DND-41 (cell line): Measurements from ENCODE around the gene ANKRD6.

Experiments
- ATAC-seq: fragments of 200-7000 bp; cut with Tn5 transposase; 3 replicates; pipeline ENCODE4 v1.9.1; 2021; ENCODE audit warnings: low read depth; ENCODE audit not compliant: insufficient read depth
- DNase-seq: peaks from one replicate; pipeline ENCODE4 v3.0.0-alpha.2; 2020
- H2AFZ ChIP-seq: 2 replicates; pipeline ENCODE4 v1.6.0; 2012; ENCODE audit warnings: low read depth, low read length
- H3K27ac ChIP-seq: 2 replicates; pipeline ENCODE4 v1.5.1; 2012; ENCODE audit warnings: low read length, inconsistent platforms
- H3K27me3 ChIP-seq: fragments of 200-600 bp; sonication (generic); 2 replicates; pipeline ENCODE4 v1.6.0; 2012; ENCODE audit warnings: low read length, mild to moderate bottlenecking, inconsistent platforms; ENCODE audit not compliant: insufficient read depth, poor library complexity
- H3K36me3 ChIP-seq: 2 replicates; pipeline ENCODE4 v1.5.1; 2012; ENCODE audit warnings: low read length, inconsistent platforms; ENCODE audit not compliant: insufficient read depth
- H3K4me1 ChIP-seq: 2 replicates; pipeline ENCODE4 v1.5.1; 2012; ENCODE audit warnings: mild to moderate bottlenecking, low read length; ENCODE audit not compliant: insufficient read depth
- H3K4me2 ChIP-seq: 2 replicates; pipeline ENCODE4 v1.6.0; 2012; ENCODE audit warnings: mild to moderate bottlenecking, moderate library complexity, low read length, inconsistent platforms; ENCODE audit not compliant: insufficient read depth
- H3K4me3 ChIP-seq, 2 experiments: fragments of 200-600 bp in 1 of 2; shearing (Covaris generic) in 1 of 2; 2 replicates each; pipeline ENCODE4 v1.5.1; 2012 to 2016; ENCODE audit warnings: inconsistent platforms in 2 of 2, low read length in 2 of 2, mild to moderate bottlenecking in 2 of 2, low read depth in 1 of 2, moderate library complexity in 1 of 2
- H3K79me2 ChIP-seq: 2 replicates; pipeline ENCODE4 v1.6.0; 2012; ENCODE audit warnings: low read length, inconsistent platforms; ENCODE audit not compliant: insufficient read depth
- H3K9ac ChIP-seq: 2 replicates; pipeline ENCODE4 v1.6.0; 2012; ENCODE audit warnings: low read depth, mild to moderate bottlenecking, inconsistent platforms, low read length, moderate library complexity
- H3K9me3 ChIP-seq: 2 replicates; pipeline ENCODE4 v1.5.1; 2012; ENCODE audit warnings: low read length, moderate library complexity, mild to moderate bottlenecking, inconsistent platforms; ENCODE audit not compliant: insufficient read depth, severe bottlenecking
- H4K20me1 ChIP-seq: 2 replicates; pipeline ENCODE4 v1.6.0; 2012; ENCODE audit warnings: low read length; ENCODE audit not compliant: insufficient read depth
- EZH2 ChIP-seq: IDR thresholded peaks from 3 replicates; pipeline ENCODE4 v1.6.1; 2012; ENCODE audit warnings: borderline replicate concordance, low read depth, mild to moderate bottlenecking, moderate library complexity, low read length, inconsistent platforms; ENCODE audit not compliant: severe bottlenecking
- TF ChIP-seq, protein P1 (sequence below): IDR thresholded peaks from 2 replicates; pipeline ENCODE4 v1.5.1; 2012; ENCODE audit warnings: borderline replicate concordance, low read length, moderate library complexity, mild to moderate bottlenecking; ENCODE audit not compliant: poor library complexity, severe bottlenecking; ENCODE audit errors: extremely low read depth

ANKRD6 gene

DNA sequence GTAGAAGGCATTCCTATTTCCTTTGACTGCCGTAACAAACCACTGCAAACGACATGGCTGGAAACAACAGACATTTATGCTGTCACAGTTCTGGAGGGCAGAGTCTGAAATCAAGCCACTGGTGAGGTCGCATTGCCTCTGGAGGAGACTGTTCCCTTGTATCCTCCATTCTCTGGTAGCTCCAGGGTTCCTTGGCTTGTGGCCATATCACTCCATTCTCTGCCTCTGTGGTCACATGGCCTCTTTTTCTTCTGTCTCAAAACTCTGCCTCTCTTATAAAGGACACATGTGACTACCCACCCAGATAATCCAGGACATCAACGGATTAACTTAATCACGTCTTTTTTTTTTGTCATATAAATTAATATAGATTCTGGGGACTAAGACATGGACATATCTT lies 121.2 kb downstream of the ANKRD6 start:
- TF ChIP-seq EZH2 = no peak
- TF ChIP-seq, protein P1, sequence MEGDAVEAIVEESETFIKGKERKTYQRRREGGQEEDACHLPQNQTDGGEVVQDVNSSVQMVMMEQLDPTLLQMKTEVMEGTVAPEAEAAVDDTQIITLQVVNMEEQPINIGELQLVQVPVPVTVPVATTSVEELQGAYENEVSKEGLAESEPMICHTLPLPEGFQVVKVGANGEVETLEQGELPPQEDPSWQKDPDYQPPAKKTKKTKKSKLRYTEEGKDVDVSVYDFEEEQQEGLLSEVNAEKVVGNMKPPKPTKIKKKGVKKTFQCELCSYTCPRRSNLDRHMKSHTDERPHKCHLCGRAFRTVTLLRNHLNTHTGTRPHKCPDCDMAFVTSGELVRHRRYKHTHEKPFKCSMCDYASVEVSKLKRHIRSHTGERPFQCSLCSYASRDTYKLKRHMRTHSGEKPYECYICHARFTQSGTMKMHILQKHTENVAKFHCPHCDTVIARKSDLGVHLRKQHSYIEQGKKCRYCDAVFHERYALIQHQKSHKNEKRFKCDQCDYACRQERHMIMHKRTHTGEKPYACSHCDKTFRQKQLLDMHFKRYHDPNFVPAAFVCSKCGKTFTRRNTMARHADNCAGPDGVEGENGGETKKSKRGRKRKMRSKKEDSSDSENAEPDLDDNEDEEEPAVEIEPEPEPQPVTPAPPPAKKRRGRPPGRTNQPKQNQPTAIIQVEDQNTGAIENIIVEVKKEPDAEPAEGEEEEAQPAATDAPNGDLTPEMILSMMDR = no peak
- peaks cover 10% of the 10 kb centered on the region for H3K27me3 ChIP-seq
- H2AFZ ChIP-seq = no peak overlapping the region
- H3K9me3 ChIP-seq = no peaks in the 10 kb centered on the region
- no peak overlapping the region for H3K9ac ChIP-seq
- H3K4me3 ChIP-seq = no peak overlapping the region
- ATAC-seq = no peak
- no peaks in the 10 kb centered on the region for H3K79me2 ChIP-seq
- H3K27ac ChIP-seq = no peak overlapping the region
- no peaks in the 10 kb centered on the region for H3K36me3 ChIP-seq
- no peak overlapping the region for H3K4me2 ChIP-seq
- no peaks in the 10 kb centered on the region for H3K4me1 ChIP-seq
- H4K20me1 ChIP-seq = no peaks in the 10 kb centered on the region
- DNase-seq = no peak

DNA sequence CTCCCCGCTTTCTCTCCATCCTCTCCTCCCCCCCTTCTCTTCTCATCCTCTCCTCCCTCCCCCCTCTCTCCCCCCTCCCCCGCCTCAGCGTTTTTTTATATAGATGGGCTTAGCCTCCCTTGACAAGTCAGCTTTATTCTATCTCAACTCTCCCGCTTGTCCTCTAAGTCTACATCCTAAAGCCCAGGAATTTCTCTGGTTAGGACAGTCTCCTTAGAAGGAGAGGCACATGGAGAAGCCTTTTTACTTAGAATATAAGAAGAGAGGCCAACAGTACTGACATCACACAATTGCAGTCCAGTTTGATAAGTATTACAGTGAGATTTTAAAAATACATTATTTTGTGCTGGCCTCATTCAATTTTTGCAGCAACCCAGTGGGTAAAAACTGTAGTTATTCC lies 122.1 kb downstream of the ANKRD6 start:
- Histone ChIP-seq H3K9me3 (no peaks in the 10 kb centered on the region), H3K9ac (no peak overlapping the region), H2AFZ (no peak overlapping the region), H3K79me2 (no peaks in the 10 kb centered on the region), H4K20me1 (no peaks in the 10 kb centered on the region), H3K4me2 (no peak overlapping the region), H3K4me3 (no peak overlapping the region), H3K36me3 (no peaks in the 10 kb centered on the region), H3K27ac (no peak overlapping the region), H3K27me3 (peaks cover 10% of the 10 kb centered on the region), H3K4me1 (no peaks in the 10 kb centered on the region)
- TF ChIP-seq, protein P1 = no peak
- TF ChIP-seq EZH2 = no peak
- no peak for DNase-seq
- ATAC-seq = no peak

DNA sequence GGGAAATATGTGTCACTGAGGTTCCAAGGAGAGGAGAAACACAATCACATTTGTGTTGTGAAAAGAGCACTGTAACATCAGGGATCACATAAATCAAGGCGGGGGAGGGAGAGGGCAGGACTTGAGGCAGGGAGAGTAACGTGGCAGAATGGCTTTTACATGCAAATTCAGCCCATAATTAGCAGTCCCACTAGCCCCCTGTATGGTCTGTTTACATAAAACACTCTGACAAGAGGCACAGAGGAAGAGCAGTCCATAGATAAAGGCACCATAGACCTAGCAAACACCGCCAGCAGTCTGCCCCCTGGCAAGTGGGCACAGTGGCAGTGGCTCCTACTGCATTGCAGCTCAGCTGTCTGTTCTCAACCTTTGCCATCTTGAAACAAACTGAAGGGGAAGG lies 122.9 kb downstream of the ANKRD6 start:
- H3K9me3 ChIP-seq = no peaks in the 10 kb centered on the region
- DNase-seq (no peak), ATAC-seq (no peak)
- peaks cover 10% of the 10 kb centered on the region for H3K27me3 ChIP-seq
- no peaks in the 10 kb centered on the region for H3K79me2 ChIP-seq
- H4K20me1 ChIP-seq = no peaks in the 10 kb centered on the region
- TF ChIP-seq, protein P1 = no peak
- TF ChIP-seq EZH2 = no peak
- H3K4me1 ChIP-seq = no peaks in the 10 kb centered on the region
- no peak overlapping the region for H3K9ac ChIP-seq
- H3K4me2 ChIP-seq = no peak overlapping the region
- H3K36me3 ChIP-seq = no peaks in the 10 kb centered on the region
- no peak overlapping the region for H3K4me3 ChIP-seq
- no peak overlapping the region for H3K27ac ChIP-seq
- no peak overlapping the region for H2AFZ ChIP-seq

DNA sequence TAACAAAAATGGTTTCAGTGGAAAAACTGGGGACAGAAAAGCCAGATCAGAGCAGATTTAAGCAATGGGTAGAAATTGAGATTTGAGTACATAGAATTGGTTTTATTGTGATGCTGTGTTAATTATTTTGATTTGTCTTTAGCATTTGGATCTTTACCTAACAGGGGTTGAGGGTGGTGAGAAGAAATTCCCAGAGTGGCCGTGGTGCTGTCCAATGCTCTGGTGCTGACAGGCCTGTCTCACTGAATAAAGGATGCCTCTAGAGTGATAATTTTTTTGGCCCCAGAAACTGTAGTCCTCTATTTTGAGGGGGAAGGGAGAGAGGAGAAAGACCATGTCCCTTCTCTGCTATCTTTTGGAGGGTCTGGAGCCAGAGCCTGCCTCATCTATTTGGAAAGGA lies 126.5 kb downstream of the ANKRD6 start:
- Histone ChIP-seq H3K9ac (no peak overlapping the region), H3K27ac (no peak overlapping the region), H4K20me1 (no peaks in the 10 kb centered on the region), H3K27me3 (peaks cover 13% of the 10 kb centered on the region), H3K36me3 (no peaks in the 10 kb centered on the region), H3K4me1 (no peaks in the 10 kb centered on the region), H3K4me2 (no peak overlapping the region), H2AFZ (no peak overlapping the region), H3K79me2 (no peaks in the 10 kb centered on the region), H3K9me3 (no peaks in the 10 kb centered on the region), H3K4me3 (no peak overlapping the region)
- no peak for TF ChIP-seq EZH2
- TF ChIP-seq, protein P1 = no peak
- ATAC-seq = peak; percentile 60; the same call in 1 of the 3 replicates
- peak; percentile 25 for DNase-seq
